ENCODE results near the gene CHKB. TPM values are rescaled to one million over a fixed set of nuclear protein-coding genes. Genes with fewer than 3 reads are reported as not detected.

Gene CHKB
- total and polyA plus RNA-seq, 12 donors = 34.1 to 917 (median 95.3) TPM

- Histone ChIP-seq H3K9me3 (replicated peaks in 1 of 3) (no peaks in the 10 kb centered on the region), H3K4me1 (replicated peaks in 1 of 2) (peaks cover 14 to 22% of the 10 kb centered on the region in 2 donors), H3K36me3 (replicated peaks in 1 of 2) (no peaks in the 10 kb centered on the region), H3K27me3 (no peaks in the 10 kb centered on the region), H3K4me3 (no peak overlapping the region), H3K27ac (no peak overlapping the region)
- intact Hi-C loops (cut with DNase I) = no loop called here
- DNase-seq = peak in 1 of 7 donors; percentile 20
- WGBS, 4 donors = 83 to 94% (median 91%) methylated on average over 9 to 27 of the region's 27 CpGs
- TF ChIP-seq CTCF (IDR thresholded peaks at IDR 0.05) = no peak
- TF ChIP-seq POLR2A (IDR thresholded peaks at IDR 0.05) = no peak
Measured at GRCh38 chr22:50625568-50626313, 43.1 kb upstream of the CHKB start.

- H3K36me3 ChIP-seq (replicated peaks in 1 of 2) = no peaks in the 10 kb centered on the region
- H3K4me3 ChIP-seq = no peak overlapping the region
- 86 to 87% (median 86%) methylated on average over 11 to 14 of the region's 14 CpGs for WGBS, 4 donors
- no peaks in the 10 kb centered on the region for H3K27me3 ChIP-seq
- peaks cover 14 to 25% of the 10 kb centered on the region in 2 donors for H3K4me1 ChIP-seq (replicated peaks in 1 of 2)
- TF ChIP-seq CTCF (IDR thresholded peaks at IDR 0.05) (no peak), POLR2A (IDR thresholded peaks at IDR 0.05) (no peak)
- no peaks in the 10 kb centered on the region for H3K9me3 ChIP-seq (replicated peaks in 1 of 3)
- no peak overlapping the region for H3K27ac ChIP-seq
- no peak for DNase-seq
- intact Hi-C loops (cut with DNase I) = no loop called here
Measured at GRCh38 chr22:50625131-50625567, 42.5 kb upstream of the CHKB start.

GRCh38 chr22:50624347-50625130 is 41.9 kb upstream of the CHKB start:
- 66 to 77% (median 75%) methylated on average over 11 to 16 of the region's 16 CpGs for WGBS, 4 donors
- Histone ChIP-seq H3K36me3 (replicated peaks in 1 of 2) (no peaks in the 10 kb centered on the region), H3K4me1 (replicated peaks in 1 of 2) (peaks cover 14 to 25% of the 10 kb centered on the region in 2 donors), H3K4me3 (no peak overlapping the region), H3K9me3 (replicated peaks in 1 of 3) (no peaks in the 10 kb centered on the region), H3K27me3 (no peaks in the 10 kb centered on the region), H3K27ac (no peak overlapping the region)
- intact Hi-C loops (cut with DNase I) = no loop called here
- no peak for TF ChIP-seq POLR2A (IDR thresholded peaks at IDR 0.05)
- TF ChIP-seq CTCF (IDR thresholded peaks at IDR 0.05) = no peak
- DNase-seq = peak in 1 of 7 donors; percentile 21

GRCh38 chr22:50622723-50623327 is 40.2 kb upstream of the CHKB start:
- intact Hi-C loops (cut with DNase I) = no loop called here
- 53 to 65% (median 64%) methylated on average over 9 to 16 of the region's 16 CpGs for WGBS, 4 donors
- Histone ChIP-seq H3K36me3 (replicated peaks in 1 of 2) (no peaks in the 10 kb centered on the region), H3K27ac (no peak overlapping the region), H3K9me3 (replicated peaks in 1 of 3) (no peaks in the 10 kb centered on the region), H3K4me3 (no peak overlapping the region), H3K27me3 (no peaks in the 10 kb centered on the region), H3K4me1 (replicated peaks in 1 of 2) (peaks cover 6 to 21% of the 10 kb centered on the region in 2 donors)
- TF ChIP-seq POLR2A (IDR thresholded peaks at IDR 0.05) (no peak), CTCF (IDR thresholded peaks at IDR 0.05) (no peak)
- DNase-seq = no peak

All from adrenal gland (tissue), 12 donors.